OCI-LY1 (cell line): ENCODE results near the gene PCDHGA11.

Source experiments
- H2AFZ ChIP-seq: fragments of 200-600 bp; sonication (generic), shearing (Covaris generic); 2 replicates; pipeline ENCODE4 v1.6.0; 2014; ENCODE audit warnings: antibody characterized with exemption, mild to moderate bottlenecking, low read length
- H3F3A ChIP-seq: fragments of 200-600 bp; sonication (generic), shearing (Covaris generic); 2 replicates; pipeline ENCODE4 v1.6.0; 2014; ENCODE audit warnings: mild to moderate bottlenecking, antibody characterized with exemption, low read length, moderate library complexity; ENCODE audit not compliant: insufficient read depth
- H3K27ac ChIP-seq: fragments of 200-600 bp; sonication (generic); 2 replicates; pipeline ENCODE4 v1.5.1; 2014; ENCODE audit warnings: low read length, mixed run types, mild to moderate bottlenecking, low read depth; ENCODE audit not compliant: poor library complexity, severe bottlenecking
- H3K27me3 ChIP-seq: fragments of 200-600 bp; sonication (generic); 2 replicates; pipeline ENCODE4 v1.6.0; 2014; ENCODE audit warnings: antibody characterized with exemption, mild to moderate bottlenecking, low read length, moderate library complexity; ENCODE audit not compliant: insufficient read depth
- H3K36me3 ChIP-seq: fragments of 200-600 bp; sonication (generic); 2 replicates; pipeline ENCODE4 v1.6.1; 2014; ENCODE audit warnings: mild to moderate bottlenecking, antibody characterized with exemption, low read length, moderate library complexity, mixed read lengths; ENCODE audit not compliant: insufficient read depth
- H3K4me1 ChIP-seq: fragments of 200-600 bp; sonication (generic); 2 replicates; pipeline ENCODE4 v1.5.1; 2014; ENCODE audit warnings: mild to moderate bottlenecking, low read length, moderate library complexity; ENCODE audit not compliant: insufficient read depth, severe bottlenecking
- H3K4me2 ChIP-seq: fragments of 200-600 bp; sonication (generic), shearing (Covaris generic); 2 replicates; pipeline ENCODE4 v1.6.1; 2014; ENCODE audit warnings: low read length
- H3K4me3 ChIP-seq: fragments of 200-600 bp; sonication (generic); 2 replicates; pipeline ENCODE4 v1.5.1; 2014; ENCODE audit warnings: low read length, low read depth, mild to moderate bottlenecking, mixed read lengths; ENCODE audit not compliant: poor library complexity, severe bottlenecking
- H3K79me2 ChIP-seq: fragments of 200-600 bp; shearing (Covaris generic); 2 replicates; pipeline ENCODE4 v1.6.1; 2016; ENCODE audit warnings: mixed run types, low read length, mixed read lengths; ENCODE audit not compliant: insufficient read depth
- H3K9ac ChIP-seq: fragments of 200-600 bp; sonication (generic), shearing (Covaris generic); 2 replicates; pipeline ENCODE4 v1.6.1; 2014; ENCODE audit warnings: mild to moderate bottlenecking, low read length, mixed read lengths
- H3K9me2 ChIP-seq: fragments of 200-600 bp; sonication (generic), shearing (Covaris generic); 2 replicates; pipeline ENCODE4 v1.6.1; 2014; ENCODE audit warnings: low read depth, mild to moderate bottlenecking, low read length, mixed read lengths
- H3K9me3 ChIP-seq: fragments of 200-600 bp; shearing (Covaris generic); 2 replicates; pipeline ENCODE4 v1.6.1; 2014; ENCODE audit warnings: low read length, mixed read lengths
- H4K20me1 ChIP-seq: fragments of 200-600 bp; sonication (generic), shearing (Covaris generic); 2 replicates; pipeline ENCODE4 v1.6.0; 2016; ENCODE audit warnings: mild to moderate bottlenecking, low read length; ENCODE audit not compliant: insufficient read depth
- CTCF ChIP-seq: fragments of 200-600 bp; sonication (generic), shearing (Covaris generic); IDR thresholded peaks from 2 replicates; pipeline ENCODE4 v1.5.1; 2017; ENCODE audit warnings: mild to moderate bottlenecking, antibody characterized with exemption, low read length, moderate library complexity, mixed read lengths
- EZH2 ChIP-seq: fragments of 200-600 bp; sonication (generic), shearing (Covaris generic); IDR thresholded peaks from 2 replicates; pipeline ENCODE4 v1.8.0; 2017; ENCODE audit warnings: borderline replicate concordance, mixed run types, mild to moderate bottlenecking, antibody characterized with exemption, low read length, moderate library complexity, mixed read lengths

Gene PCDHGA11

GRCh38 chr5:141409598-141410306 lies 11.1 kb upstream of the PCDHGA11 start:
- Histone ChIP-seq H3F3A (no peaks in the 10 kb centered on the region), H3K9me3 (0 out of 2 replicates have a peak, but pooled peaks cover 3% of the 10 kb centered on the region), H3K4me3 (no peak overlapping the region), H2AFZ (no peak overlapping the region), H3K4me1 (peaks cover 6% of the 10 kb centered on the region), H3K9me2 (no peaks in the 10 kb centered on the region), H3K27ac (no peak overlapping the region), H3K9ac (no peak overlapping the region), H3K27me3 (no peaks in the 10 kb centered on the region), H4K20me1 (no peaks in the 10 kb centered on the region), H3K36me3 (no peaks in the 10 kb centered on the region), H3K79me2 (no peaks in the 10 kb centered on the region), H3K4me2 (no peak overlapping the region)
- TF ChIP-seq CTCF (no peak), EZH2 (no peak)

- Histone ChIP-seq H3K4me1 (peaks cover 6% of the 10 kb centered on the region), H3K79me2 (no peaks in the 10 kb centered on the region), H3K36me3 (no peaks in the 10 kb centered on the region), H3K27me3 (no peaks in the 10 kb centered on the region), H3K9me3 (0 out of 2 replicates have a peak, but pooled peaks cover 4% of the 10 kb centered on the region), H2AFZ (no peak overlapping the region), H3K4me3 (no peak overlapping the region), H4K20me1 (no peaks in the 10 kb centered on the region), H3F3A (no peaks in the 10 kb centered on the region), H3K4me2 (no peak overlapping the region), H3K9ac (no peak overlapping the region), H3K9me2 (no peaks in the 10 kb centered on the region), H3K27ac (no peak overlapping the region)
- TF ChIP-seq EZH2 (no peak), CTCF (no peak)
These were observed 9.3 kb upstream of the PCDHGA11 start for GRCh38 chr5:141411575-141411974.

GRCh38 chr5:141412854-141413539 lies 7.9 kb upstream of the PCDHGA11 start, which contains the start of gene PCDHGA10:
TSS of gene PCDHGA10 (plus strand) at chr5:141412987. CDS start at chr5:141413176, 189 bp downstream.
- H3K27ac ChIP-seq: no peak within 1 kb of the TSS
- H3K79me2 ChIP-seq: no peaks in the 10 kb centered on the region
- no peaks in the 10 kb centered on the region for H3K9me2 ChIP-seq
- peak within 1 kb of the TSS; percentile 96 for H3K4me2 ChIP-seq
- H3K4me1 ChIP-seq: peaks cover 6% of the 10 kb centered on the region
- H3K9me3 ChIP-seq: 0 out of 2 replicates have a peak, but pooled peaks cover 5% of the 10 kb centered on the region
- peak within 1 kb of the TSS; percentile 79 for H3K9ac ChIP-seq
- H4K20me1 ChIP-seq: no peaks in the 10 kb centered on the region
- no peaks in the 10 kb centered on the region for H3K36me3 ChIP-seq
- H3F3A ChIP-seq: no peaks in the 10 kb centered on the region
- no peaks in the 10 kb centered on the region for H3K27me3 ChIP-seq
- peak within 1 kb of the TSS; percentile 78 for H3K4me3 ChIP-seq
- TF ChIP-seq EZH2 (no peak), CTCF (peak; percentile 89)
- peak within 1 kb of the TSS; percentile 92 for H2AFZ ChIP-seq
